Femur (tissue), 1 donor: ENCODE results near the gene KLHL6.
"Not testable (repeated sequence)": the region's sequence is repeated elsewhere in the genome, so short reads cannot be mapped to it uniquely, and the experiment has no call there.

ENCODE experiments used
- DNase-seq: peaks from one replicate; pipeline ENCODE4 v3.0.0-alpha.2; 2017

Gene KLHL6

DNA sequence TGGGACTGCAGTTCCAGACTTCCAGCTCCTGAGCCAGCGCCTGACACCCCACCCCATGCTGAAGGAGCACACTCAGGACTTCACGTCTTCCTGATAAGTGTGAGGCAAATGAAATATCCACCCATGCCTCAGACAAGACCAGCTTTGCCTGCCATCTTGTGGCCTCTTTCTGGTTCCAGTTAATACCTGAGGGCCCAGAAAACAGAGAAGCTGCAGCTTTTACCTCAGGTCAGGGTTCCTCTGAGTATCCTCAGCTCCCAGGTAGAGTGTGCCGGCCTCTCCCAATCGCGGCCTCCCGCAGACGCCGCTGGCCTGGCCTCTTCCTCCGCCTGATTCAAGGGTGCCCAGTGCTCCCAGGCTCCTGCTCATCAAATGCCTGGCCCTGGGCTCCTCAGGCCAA is 5.1 kb upstream of the KLHL6 start:
- no peak for DNase-seq

DNA sequence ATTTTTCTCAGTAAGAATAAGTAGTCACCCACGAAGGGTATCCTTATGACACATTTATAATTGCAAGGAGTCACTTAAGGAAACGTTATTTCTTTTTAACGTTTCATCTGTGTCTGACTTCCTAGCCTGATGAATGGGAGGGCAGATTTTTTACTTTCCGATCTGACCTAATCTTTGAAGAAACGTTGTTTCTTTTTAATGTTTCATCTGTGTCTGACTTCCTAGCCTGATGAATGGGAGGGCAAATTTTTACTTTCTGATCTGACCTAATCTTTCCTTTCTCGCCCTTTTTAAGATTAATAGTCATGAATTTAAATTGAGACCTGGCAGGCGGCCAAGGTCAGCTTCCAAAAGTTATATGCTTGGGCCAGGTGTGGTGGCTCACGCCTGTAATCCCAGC is 3.0 kb upstream of the KLHL6 start:
- no peak for DNase-seq

DNA sequence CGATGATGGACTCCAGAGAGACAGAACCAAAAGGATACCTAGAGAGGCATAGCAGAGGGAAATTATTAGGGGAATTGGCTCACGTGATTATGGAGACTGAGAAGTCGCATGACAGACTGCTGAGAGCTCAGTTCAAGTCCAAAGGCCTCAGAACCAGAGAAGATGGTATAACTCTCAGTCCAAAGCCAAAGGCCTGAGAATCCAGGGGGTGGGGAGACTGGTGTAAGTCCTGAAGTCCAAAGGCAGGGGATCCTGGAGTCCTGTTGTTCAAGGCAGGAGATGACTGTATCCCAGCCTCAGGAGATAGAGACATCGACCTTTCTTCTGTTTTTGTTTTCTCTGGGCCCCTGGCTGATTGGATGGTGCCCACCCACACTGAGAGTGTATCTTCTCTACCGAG is 1.2 kb upstream of the KLHL6 start:
- DNase-seq, result no peak

DNA sequence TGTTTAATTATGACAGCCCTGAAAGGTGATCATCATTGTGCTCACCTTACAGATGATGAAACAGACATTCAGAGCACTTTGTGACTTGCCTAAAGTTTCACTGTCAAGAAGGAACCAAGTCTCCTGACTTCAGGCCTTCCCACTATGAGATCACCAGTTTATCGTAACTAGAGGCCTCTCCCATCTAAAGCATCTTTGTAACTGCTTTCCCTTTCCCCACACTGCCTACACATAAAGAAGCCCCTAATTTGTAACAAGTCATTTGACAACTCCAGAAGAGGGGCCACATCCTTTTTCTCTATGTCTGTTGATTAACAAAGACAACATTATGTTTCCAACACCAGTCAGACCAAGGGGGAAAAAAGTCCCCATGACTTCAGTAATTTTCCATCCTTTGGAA is 1.1 kb downstream of the KLHL6 start:
- DNase-seq, result no peak

DNA sequence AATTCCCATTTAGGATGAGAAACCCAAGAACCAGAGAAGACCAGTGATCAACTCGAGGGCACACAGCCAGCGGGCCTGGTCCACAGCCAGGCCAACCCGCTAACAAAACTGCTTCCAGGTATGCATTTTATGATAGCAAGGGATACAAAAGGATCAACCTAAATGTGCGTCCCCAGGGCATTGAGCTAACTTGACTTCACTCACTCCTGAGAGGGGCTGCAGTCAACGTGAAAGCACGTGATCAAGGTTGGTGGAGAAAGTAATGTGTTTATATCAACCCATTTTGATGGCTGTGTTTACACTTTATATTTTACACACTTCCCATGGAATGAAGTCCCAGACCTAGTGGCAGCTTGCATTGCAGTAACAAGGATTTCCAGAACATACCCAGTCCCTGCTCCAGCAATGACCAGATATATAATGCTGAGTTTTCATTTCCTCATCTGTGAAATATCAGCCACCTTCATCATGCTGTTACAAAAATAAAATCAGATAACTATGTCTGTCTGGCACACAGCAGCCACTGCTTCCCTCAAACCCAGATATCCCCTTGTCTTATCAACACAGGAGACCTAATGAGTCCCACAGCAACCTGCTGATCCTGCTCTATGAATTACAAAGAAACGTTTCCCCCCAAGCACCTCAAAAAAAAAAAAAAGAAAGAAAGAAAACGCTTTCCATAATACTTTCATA is 2.0 kb downstream of the KLHL6 start:
- DNase-seq, result no peak

DNA sequence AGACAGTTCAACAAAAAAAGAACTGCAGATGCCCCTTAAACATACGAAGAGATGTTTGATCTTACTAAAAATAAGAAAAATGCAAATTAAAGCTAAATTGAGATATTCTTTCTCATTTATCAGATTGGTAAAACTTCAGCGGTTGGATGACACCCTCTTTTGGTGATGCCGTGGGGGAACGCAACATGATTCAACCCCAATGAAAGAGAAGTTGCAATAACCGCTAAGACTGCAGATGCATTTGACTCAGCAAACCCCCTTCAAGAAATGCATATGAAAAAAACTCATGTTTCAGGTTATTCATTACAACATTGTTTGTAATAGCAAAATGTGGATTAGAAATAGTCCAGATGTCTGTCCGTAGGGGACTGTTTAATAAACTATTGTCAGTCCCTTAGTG is 3.6 kb downstream of the KLHL6 start:
- DNase-seq, result no peak

DNA sequence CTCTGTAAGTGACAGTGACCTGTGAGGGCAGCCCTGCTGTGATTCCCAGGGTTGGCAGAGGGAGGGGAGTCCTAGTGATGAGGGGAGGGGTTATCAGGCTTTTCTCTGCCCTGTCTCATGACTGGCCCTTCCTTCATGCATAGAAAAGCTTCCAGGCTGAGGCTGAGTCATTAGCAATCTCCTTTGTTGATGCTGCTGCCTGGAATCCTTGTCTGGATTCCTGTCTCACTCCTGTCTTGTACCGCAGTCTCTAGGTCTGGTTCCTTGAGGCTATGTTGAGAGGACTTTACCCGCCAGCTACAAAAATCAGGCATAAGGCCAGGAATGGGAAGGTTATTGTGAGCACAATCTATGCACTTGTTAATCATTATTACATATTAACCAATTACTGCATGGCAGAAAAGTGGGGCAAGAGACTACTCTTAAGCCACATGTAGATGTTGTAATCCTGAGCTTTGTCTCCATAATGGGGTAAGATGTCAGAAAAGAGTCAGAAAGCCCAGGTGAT is 7.2 kb downstream of the KLHL6 start:
- no peak for DNase-seq

DNA sequence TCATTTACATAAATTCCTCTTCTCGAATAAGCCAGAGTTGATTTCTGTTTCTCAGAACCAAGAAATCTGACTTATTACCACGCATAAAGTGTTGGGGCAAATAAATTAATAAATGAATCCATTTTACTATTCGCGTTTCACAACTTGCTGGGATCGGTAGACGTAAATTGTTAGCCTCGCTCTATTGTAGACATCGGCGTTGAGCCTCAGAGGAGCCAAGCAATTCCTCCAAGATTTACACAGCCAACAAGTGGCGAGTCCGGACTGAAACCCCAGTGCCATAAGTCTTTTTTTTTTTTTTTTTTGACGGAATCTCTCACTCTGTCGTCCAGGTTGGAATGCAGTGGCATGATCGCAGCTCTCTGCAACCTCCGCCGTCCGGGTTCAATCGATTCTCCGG is 8.9 kb downstream of the KLHL6 start:
- DNase-seq, result no peak

DNA sequence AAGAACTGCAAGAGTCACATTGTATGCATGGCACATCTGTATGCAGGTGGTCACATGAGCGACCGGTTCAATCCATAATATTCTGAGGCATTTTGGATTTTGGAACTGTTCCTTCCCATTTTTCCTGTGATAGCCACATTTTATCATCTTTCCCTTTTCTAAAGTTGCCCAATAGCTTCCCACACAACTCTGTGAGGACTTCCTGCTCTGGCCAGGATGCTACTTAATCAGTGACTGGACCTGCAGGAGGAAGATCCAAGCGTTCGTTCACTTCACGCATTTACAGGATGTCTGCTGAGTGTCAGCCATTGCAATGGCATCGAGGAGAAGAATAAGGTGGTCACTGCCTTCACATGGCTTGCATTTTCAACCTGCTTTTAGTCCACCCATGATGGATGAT is 9.8 kb downstream of the KLHL6 start:
- no peak for DNase-seq

DNA sequence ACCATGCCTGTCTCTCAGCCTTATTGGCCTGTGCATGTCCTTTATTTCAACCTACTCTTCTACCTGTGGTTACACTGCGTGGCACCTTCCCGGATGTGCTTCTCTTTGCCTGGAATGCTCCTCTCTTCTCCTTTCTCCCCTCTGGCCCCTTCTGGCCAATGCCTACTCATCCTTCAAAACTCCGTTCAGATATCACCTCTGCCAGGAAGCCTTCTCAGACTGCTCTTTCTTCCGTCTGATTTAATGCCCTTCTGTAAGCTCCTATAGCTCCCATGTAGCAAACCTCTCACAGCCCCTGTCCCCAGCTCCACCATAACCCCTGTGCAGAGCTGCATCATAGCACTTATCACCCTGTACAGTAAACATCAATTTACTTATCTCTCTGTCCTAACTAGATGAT is 13.2 kb downstream of the KLHL6 start:
- no peak for DNase-seq

DNA sequence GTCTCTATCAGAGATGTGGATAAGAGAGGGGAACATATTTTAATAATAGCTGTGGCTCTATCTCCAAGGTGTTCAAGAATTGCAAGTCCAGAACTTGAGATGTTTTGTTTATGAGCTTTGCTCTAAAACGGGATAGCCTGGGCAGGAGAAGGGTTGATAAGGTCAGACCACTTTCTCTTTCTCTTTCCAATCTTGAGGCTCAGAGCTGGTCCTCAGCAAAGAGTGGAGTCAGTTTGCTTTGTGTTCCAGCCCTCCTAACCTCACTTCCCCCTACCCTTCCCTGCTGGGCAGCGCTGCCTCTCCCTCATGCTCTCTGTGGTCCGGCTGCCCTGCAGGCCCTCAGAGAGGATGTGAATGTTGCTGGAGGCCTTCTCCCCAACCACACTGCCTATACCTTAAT is 13.8 kb downstream of the KLHL6 start:
- DNase-seq, result no peak

DNA sequence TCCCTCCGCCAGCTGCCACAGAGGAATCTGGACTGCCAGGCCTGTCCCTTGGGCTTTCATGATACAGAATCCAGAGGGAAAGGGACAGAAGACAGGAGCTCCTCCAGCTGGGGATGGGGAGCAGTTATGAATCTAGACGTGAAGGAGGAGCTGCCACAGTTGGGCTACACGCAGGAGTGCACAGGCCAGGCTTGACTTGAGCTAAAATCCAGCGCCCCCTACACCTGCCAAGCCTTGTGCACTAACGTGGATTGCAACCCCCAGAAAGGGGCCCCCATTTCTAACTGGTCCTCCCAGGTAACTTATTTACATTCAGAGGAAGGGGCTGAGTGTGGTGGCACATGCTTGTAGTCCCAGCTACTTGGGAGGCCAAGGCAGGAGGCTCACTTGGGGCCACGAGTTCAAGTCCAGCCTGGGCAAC is 14.3 kb downstream of the KLHL6 start:
- DNase-seq, result no peak

DNA sequence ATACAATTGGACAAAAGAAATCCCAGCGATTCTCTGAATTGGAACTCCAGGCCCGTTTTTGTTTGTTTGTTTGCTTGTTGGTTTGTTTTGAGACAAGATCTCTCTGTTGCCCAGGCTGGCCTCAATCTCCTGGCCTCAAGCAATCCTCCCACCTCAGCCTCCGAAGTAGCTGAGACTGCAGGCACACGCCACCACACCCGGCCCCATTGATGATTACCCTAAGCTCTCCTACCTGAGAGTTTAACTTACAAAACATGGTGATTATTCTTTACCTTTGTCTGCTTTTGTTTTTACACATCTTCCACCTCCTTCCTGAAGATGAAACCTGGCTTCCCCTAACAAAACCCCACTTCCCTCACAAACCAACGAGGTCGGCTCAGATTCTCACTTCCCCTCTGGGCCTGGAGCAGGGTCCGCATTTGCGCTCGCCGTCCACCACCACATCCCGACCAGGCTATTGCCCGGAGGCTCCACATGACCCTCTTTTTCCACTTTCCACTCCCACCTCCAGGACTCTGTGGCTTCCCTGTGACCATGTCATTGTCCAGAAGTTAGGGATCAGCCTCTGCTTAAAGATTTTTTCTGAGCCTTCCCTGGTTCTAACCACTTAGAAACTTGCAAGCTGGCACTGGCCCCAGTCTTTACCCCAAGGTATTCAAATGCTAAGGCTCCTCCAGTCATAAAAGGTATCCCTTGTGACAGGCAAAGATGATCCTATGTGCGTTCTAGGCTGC is 14.8 kb downstream of the KLHL6 start:
- peak; percentile 34 for DNase-seq

DNA sequence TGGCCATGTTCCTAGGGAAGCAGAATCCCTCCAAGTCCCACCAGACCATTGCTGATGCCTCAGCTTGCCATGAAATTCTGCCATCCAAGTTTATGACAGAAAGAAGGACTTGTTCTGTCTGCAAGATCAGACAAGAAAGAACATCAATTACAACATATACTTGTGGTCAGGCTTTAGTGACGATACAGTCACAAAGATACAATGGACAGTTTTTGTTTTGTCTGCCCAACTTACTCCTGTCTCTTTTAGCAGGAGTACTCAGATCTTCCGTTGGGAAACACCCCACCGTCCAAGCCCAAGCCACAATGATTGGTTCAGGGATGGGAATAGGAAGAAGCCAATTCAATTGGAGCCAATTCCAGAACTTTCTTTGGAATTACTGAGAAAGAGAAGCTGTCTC is 15.7 kb downstream of the KLHL6 start:
- DNase-seq, result no peak

DNA sequence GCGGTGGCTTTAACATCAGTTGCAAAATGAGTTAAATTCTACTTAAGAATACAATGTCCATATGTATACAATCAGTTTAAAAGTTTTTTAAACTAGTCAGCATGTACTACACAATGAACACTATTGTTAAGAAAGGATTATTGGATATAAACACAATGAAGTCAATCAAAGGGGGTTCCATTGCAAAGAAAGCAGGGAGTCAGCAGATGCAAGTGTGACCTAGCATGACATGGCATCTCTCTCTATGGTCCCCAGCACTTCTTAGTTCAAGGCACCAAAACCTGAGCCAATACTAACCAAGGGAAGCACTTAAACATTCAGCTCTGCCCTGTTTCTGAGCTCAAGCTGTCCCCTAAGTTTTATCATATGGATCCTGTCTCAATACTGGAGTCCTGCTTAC is 17.0 kb downstream of the KLHL6 start:
- no peak for DNase-seq

DNA sequence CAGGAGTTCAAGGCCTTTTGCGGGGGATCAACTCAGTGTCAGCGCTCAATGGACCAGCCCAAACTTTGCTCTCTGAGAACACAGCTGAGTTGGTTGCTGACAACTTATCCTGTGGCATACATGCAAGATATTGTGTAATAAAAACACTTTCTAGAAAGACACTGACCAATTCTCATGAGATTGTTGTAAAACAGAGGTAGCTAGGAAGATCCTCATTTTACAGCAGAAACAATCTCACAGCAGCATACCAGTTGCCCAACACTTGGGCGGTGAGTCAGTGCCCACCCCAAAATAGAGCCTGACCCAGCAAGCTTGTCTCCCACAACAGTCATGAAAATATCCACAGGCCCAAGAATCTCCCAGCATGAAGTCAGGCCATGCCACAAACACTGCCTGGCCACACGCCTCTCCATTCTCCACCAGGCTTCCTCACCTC is 18.2 kb downstream of the KLHL6 start:
- peak; percentile 58 for DNase-seq

DNA sequence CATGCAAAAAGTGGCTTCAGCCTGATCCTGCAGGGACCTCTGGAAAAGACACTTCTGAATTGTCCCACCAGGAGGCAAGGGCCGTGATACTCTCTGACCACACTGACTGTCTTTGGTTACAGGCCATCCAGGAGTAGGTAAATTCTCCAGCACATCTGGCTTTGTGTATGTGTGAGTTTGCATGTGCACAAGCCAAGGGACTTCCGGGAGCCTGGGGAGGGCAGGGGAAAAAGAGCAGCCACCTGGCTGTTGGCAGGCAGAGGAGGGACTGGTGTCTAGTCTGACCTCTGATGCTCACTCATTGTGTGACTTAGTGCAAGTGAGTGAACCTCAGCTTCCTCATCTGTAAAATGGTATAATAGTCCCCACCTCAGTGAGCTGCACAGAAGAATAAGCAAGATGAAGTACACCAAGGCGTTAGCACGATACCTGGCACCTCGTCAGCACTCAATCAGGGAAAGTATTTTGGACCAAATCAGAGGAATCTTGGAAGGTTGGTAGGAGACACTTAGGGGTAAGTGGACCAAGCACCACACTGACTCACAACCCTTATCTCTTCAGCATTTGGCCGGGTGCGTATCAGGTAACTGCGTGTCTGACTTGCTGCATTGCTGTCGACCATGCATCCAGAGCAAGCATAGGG is 19.1 kb downstream of the KLHL6 start:
- no peak for DNase-seq

DNA sequence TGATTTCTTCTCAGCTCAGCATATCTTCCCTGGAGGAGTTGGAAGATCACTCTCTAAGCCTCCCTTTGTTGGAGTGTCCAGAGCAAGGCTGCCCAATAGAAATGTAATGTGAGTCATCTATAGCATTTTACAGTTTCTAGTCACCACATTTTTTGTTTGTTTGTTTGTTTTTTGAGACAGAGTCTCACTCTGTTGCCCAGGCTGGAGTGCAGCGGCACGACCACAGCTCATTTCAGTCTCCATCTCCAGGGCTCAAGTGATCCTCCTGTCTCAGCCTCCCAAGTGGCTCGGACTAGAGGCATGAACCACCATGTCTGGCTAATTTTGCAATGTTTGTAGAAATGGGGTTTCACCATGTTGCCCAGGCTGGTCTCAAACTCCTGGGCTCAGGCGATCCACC is 21.3 kb downstream of the KLHL6 start:
- DNase-seq, result no peak

DNA sequence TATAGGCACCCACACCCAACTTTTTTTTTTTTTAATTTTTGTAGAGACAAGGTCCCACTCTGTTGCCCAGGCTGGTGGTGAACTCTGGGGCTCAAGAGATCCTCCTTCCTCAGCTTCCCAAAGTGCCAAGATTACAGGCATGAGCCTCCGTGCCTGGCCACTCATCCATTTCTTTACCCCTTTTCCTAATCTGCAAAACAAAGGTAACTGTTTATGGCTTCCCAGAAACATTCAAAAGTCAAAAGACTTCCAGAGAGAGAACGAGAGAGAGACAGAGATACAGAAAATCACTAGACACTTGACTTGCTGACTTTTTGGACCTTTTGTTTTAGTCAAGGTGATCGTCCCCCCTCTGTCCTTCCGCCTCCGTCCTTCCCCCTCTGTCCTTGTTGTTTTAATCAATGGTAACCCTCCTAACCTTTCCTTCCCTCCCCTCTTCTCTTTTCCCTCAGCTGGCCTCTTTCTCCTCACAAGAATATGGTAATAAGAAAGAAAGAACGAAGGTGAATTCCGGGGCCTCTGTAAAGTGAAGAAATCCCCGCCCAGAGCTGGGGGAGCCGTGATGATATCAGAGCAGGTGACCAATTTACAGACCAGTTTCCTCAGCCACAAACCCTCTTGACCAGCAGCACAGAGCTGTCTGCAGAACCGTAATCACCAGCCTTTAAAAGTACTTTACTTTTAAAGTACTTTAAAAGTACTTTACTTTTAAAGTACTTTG is 21.9 kb downstream of the KLHL6 start:
- DNase-seq, result no peak

DNA sequence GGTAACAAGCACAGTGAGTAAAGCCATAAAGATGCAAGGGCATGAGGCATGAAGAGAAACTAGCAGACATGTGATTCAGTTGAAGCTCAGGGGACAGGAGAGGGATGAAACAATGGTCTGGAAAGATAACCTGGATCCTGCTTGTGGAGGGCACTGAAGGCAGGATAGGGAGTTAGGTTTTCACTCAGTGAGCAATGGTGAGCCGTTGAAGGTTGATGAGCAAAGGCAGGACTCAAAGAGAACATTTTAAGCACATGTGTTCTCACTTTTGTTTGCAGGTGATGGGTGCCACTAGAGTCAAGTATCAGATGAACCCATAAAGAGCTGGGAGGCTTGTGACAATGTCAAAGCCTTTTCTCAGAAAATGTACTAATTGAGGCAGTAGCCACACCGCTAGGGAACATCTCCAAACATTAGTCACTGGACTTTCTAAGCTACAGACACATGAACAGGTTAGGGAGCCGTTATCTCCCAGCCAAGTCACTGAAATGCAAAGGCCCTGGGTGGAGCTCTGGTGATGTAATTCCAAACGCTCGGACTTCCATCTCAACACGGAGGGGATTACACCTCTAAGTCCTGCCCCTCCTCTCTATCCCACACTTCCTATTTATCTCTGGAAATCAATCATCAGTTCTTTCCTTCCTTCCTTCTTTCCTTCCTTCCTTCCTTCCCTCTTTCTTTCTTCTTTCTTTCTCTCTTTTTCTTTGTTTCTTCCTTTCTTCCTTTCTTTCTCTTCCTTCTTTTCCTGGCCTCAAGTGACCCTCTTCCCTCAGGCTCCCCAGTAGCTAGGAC is 22.7 kb downstream of the KLHL6 start:
- DNase-seq, result no peak

DNA sequence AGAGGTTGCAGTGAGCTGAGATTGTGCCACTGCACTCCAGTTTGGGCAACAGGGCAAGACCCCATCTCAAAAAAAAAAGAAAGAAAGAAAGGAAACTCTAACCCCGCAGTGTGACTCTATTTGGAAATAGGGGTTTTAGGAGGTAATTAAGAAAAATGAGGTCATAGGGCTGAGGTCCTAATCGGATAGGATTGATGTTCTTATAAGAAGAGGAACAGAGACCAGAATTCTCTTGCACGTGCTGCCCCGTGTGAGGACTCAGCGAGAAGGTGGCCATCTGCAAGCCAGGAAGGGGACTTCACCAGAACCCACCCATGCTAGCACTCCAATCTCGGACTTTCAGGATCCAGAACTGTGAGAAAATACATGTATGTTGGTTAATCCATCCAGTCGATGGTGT is 25.8 kb downstream of the KLHL6 start:
- no peak for DNase-seq

DNA sequence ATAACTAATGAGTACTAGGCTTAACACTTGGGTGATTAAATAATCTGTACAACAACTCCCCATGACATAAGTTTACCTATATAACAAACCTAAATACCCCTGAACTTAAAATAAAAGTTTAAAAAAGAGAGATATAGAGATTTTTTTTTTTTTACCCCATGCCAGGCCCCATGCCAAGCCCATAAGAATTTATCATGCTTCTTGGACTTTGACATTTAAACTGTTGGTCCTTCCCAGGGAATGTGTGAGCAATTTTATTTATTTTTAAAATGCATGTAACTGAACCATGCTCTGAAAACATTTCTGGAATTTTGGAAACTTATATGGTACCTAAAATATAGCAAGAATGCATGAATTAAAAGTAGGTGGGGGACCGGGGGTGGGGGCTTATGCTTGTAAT is 26.3 kb downstream of the KLHL6 start:
- DNase-seq, result no peak

DNA sequence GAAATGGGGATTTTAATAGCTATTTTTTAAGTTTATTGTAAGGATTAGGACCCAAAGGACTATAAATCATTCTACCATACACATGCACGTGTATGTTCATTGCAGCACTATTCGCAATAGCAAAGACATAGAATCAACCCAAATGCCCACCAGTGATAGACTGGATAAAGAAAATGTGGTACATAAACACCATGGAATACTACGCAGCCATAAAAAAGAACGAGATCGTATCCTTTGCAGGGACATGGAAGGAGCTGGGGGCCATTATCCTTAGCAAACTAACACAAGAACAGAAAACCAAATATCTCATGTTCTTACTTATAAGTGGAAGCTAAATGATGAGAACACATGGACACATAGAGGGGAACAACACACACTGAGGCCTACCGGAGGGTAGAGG is 26.7 kb downstream of the KLHL6 start:
- DNase-seq, result not testable (repeated sequence)
